Endodermal cell (in vitro differentiated cells): ENCODE data around the gene ZNF385D. TPM values are rescaled to one million over a fixed set of nuclear protein-coding genes. Genes with fewer than 3 reads are reported as not detected.

Experiments
- DNase-seq: peaks from one replicate; pipeline ENCODE4 v3.0.0-alpha.2; 2017
- H3K27ac ChIP-seq: 2 replicates; pipeline ENCODE4 v1.5.1; 2013; ENCODE audit warnings: mild to moderate bottlenecking, low read depth, low read length, moderate library complexity
- H3K27me3 ChIP-seq: 2 replicates; pipeline ENCODE4 v1.6.1; 2013; ENCODE audit warnings: mild to moderate bottlenecking, low read length, moderate library complexity; ENCODE audit not compliant: insufficient read depth, control insufficient read depth, poor library complexity, severe bottlenecking
- H3K36me3 ChIP-seq: 2 replicates; pipeline ENCODE4 v1.7.0; 2013; ENCODE audit warnings: mild to moderate bottlenecking, low read length, moderate library complexity; ENCODE audit not compliant: control insufficient read depth, insufficient read depth
- H3K4me1 ChIP-seq: one replicate; pipeline ENCODE4 v1.7.0; 2013; ENCODE audit warnings: low read length; ENCODE audit not compliant: control insufficient read depth, insufficient read depth
- H3K4me3 ChIP-seq: 2 replicates; pipeline ENCODE4 v1.5.1; 2013; ENCODE audit warnings: mild to moderate bottlenecking, low read length, moderate library complexity
- H3K9ac ChIP-seq: 2 replicates; pipeline ENCODE4 v1.6.1; 2013; ENCODE audit warnings: mild to moderate bottlenecking, low read length, moderate library complexity; ENCODE audit not compliant: poor library complexity, severe bottlenecking; ENCODE audit errors: extremely low read depth
- H3K9me3 ChIP-seq: 2 replicates; pipeline ENCODE4 v1.6.1; 2013; ENCODE audit warnings: mild to moderate bottlenecking, low read length, moderate library complexity; ENCODE audit not compliant: control insufficient read depth
- H3K27ac Mint-ChIP-seq: 2 replicates; pipeline ENCODE4 v1.8.0; 2020; ENCODE audit warnings: mixed read lengths
- H3K27me3 Mint-ChIP-seq: 2 replicates; pipeline ENCODE4 v1.8.0; 2021; ENCODE audit warnings: mild to moderate bottlenecking, mixed read lengths; ENCODE audit not compliant: insufficient read depth
- H3K36me3 Mint-ChIP-seq: 2 replicates; pipeline ENCODE4 v1.8.0; 2020; ENCODE audit warnings: low read depth, mixed read lengths
- H3K4me1 Mint-ChIP-seq: 2 replicates; pipeline ENCODE4 v1.8.0; 2020; ENCODE audit warnings: mixed read lengths
- H3K4me3 Mint-ChIP-seq: 2 replicates; pipeline ENCODE4 v1.8.0; 2020; ENCODE audit warnings: mild to moderate bottlenecking, moderate library complexity, mixed read lengths
- H3K9me3 Mint-ChIP-seq: 2 replicates; pipeline ENCODE4 v1.8.0; 2020; ENCODE audit warnings: mild to moderate bottlenecking, mixed read lengths
- CTCF ChIP-seq: fragments of 200-600 bp; sonication (generic); conservative IDR thresholded peaks from 2 replicates; pipeline ENCODE4 v1.5.0; 2021; ENCODE audit warnings: antibody characterized with exemption, mild to moderate bottlenecking
- WGBS, 2 experiments: methylation state at CpG; one replicate each; pipeline versions ENCODE4 v1.1.5 to v1.1.7; 2013; ENCODE audit warnings: missing lambda C conversion rate in 2 of 2, mixed read lengths in 1 of 2; ENCODE audit not compliant: insufficient coverage in 1 of 2, insufficient read length in 1 of 2; 5-methylcytosine and 5-hydroxymethylcytosine counted together
- total RNA-seq, 2 donors: library from RNA; stranded (reverse); fragmentation: NEBNext Ultra II Directional in 1 of 2; extraction: Animal tissue kit (Norgen Biotek cat#: 25700) in 1 of 2; gene quantifications; 2 replicates in 1 of 2; 3 replicates in 1 of 2; pipeline ENCODE4 v1.2.1, GENCODE V29; 2021

Gene ZNF385D
- total RNA-seq, 2 donors from 2014 or later = 1.1 to 3.7 TPM

GRCh38 chr3:21750080-21750696 is 822 bp downstream of the ZNF385D start:
- H3K27ac ChIP-seq = no peak overlapping the region
- no peaks in the 10 kb centered on the region for H3K36me3 ChIP-seq
- Mint-ChIP-seq H3K9me3 (no peaks in the 10 kb centered on the region), H3K4me3 (peak overlapping the region; percentile 66), H3K4me1 (peaks cover 16% of the 10 kb centered on the region), H3K36me3 (no peaks in the 10 kb centered on the region), H3K27me3 (peaks cover 33% of the 10 kb centered on the region), H3K27ac (no peak overlapping the region)
- H3K27me3 ChIP-seq = peaks cover 19% of the 10 kb centered on the region
- H3K4me3 ChIP-seq = peak overlapping the region; percentile 82
- no peaks in the 10 kb centered on the region for H3K4me1 ChIP-seq
- H3K9ac ChIP-seq = no peak overlapping the region
- no peaks in the 10 kb centered on the region for H3K9me3 ChIP-seq
- 55 to 59% methylated on average over 5 to 8 of the region's 8 CpGs for WGBS, 2 experiments
- peak; percentile 48 for DNase-seq
- no peak for TF ChIP-seq CTCF

- H3K9me3 ChIP-seq = peaks cover 9% of the 10 kb centered on the region
- peaks cover 31% of the 10 kb centered on the region for H3K27me3 Mint-ChIP-seq
- H3K4me1 Mint-ChIP-seq = peaks cover 14% of the 10 kb centered on the region
- no peaks in the 10 kb centered on the region for H3K4me1 ChIP-seq
- H3K4me3 Mint-ChIP-seq = no peak overlapping the region
- H3K27ac Mint-ChIP-seq = no peak overlapping the region
- no peaks in the 10 kb centered on the region for H3K36me3 Mint-ChIP-seq
- no peak overlapping the region for H3K27ac ChIP-seq
- peaks cover 19% of the 10 kb centered on the region for H3K27me3 ChIP-seq
- H3K9me3 Mint-ChIP-seq = peaks cover 5% of the 10 kb centered on the region
- WGBS, 2 experiments = 87 to 100% methylated on average over 5 of the region's 5 CpGs
- H3K9ac ChIP-seq = no peak overlapping the region
- no peaks in the 10 kb centered on the region for H3K36me3 ChIP-seq
- no peak for TF ChIP-seq CTCF
- DNase-seq = no peak
- H3K4me3 ChIP-seq = no peak overlapping the region
Measured at GRCh38 chr3:21747966-21748555, 2.9 kb downstream of the ZNF385D start.

- H3K4me3 ChIP-seq = no peak overlapping the region
- DNase-seq = no peak
- H3K36me3 ChIP-seq = no peaks in the 10 kb centered on the region
- H3K4me1 ChIP-seq = no peaks in the 10 kb centered on the region
- Mint-ChIP-seq H3K9me3 (peaks cover 6% of the 10 kb centered on the region), H3K27me3 (peaks cover 31% of the 10 kb centered on the region), H3K4me3 (no peak overlapping the region), H3K4me1 (peaks cover 11% of the 10 kb centered on the region), H3K27ac (no peak overlapping the region), H3K36me3 (no peaks in the 10 kb centered on the region)
- H3K27me3 ChIP-seq = peaks cover 19% of the 10 kb centered on the region
- peaks cover 11% of the 10 kb centered on the region for H3K9me3 ChIP-seq
- no peak overlapping the region for H3K27ac ChIP-seq
- no peak for TF ChIP-seq CTCF
- no peak overlapping the region for H3K9ac ChIP-seq
- 90 to 100% methylated on average over 2 to 3 of the region's 3 CpGs for WGBS, 2 experiments
Measured at GRCh38 chr3:21747376-21747775, 3.6 kb downstream of the ZNF385D start.
